HepG2 (cell line): Measurements from ENCODE around the gene AMIGO3. TPM values are rescaled to one million over a fixed set of nuclear protein-coding genes. Genes with fewer than 3 reads are reported as not detected.

Source experiments
- AKAP8 ChIP-seq: sonication (generic); formaldehyde crosslinking; IDR thresholded peaks from 2 replicates; pipeline ENCODE4 v1.5.1; 2020; ENCODE audit warnings: mild to moderate bottlenecking, missing genetic modification reagents
- ATF7 ChIP-seq, 2 experiments: fragments of 450-650 bp in 1 of 2; sonication (generic) in 1 of 2; formaldehyde crosslinking in 1 of 2; IDR thresholded peaks; 2 replicates each; pipeline versions ENCODE4 v1.4.0 to v1.6.1; 2016 to 2020; ENCODE audit warnings: antibody characterized with exemption in 1 of 2, mild to moderate bottlenecking in 1 of 2, missing genetic modification reagents in 1 of 2
- CBX5 ChIP-seq: sonication (generic); formaldehyde crosslinking; IDR thresholded peaks from 2 replicates; pipeline ENCODE4 v1.4.0; 2020; ENCODE audit warnings: missing genetic modification reagents, borderline replicate concordance
- EP300 ChIP-seq, 3 experiments: sonication (generic) in 1 of 3; formaldehyde crosslinking in 1 of 3; IDR thresholded peaks; 2 replicates each; pipeline versions ENCODE4 v1.5.1 to v1.6.1; 2011 to 2020; ENCODE audit warnings: low read depth in 2 of 3, low read length in 2 of 3, borderline replicate concordance in 1 of 3, improper control_type of control experiment in 1 of 3, mild to moderate bottlenecking in 1 of 3, missing genetic modification reagents in 1 of 3, moderate library complexity in 1 of 3
- IKZF1 ChIP-seq: fragments of 450-650 bp; IDR thresholded peaks from 2 replicates; pipeline ENCODE4 v1.7.1; 2016
- KDM5B ChIP-seq: sonication (generic); formaldehyde crosslinking; IDR thresholded peaks from 2 replicates; pipeline ENCODE4 v1.4.0; 2020; ENCODE audit warnings: missing genetic modification reagents, mild to moderate bottlenecking, borderline replicate concordance
- MXD4 ChIP-seq: IDR thresholded peaks from 2 replicates; pipeline ENCODE4 v1.6.1; 2016; ENCODE audit warnings: mild to moderate bottlenecking, missing biosample characterization, missing genetic modification reagents
- NFIC ChIP-seq: IDR thresholded peaks from 2 replicates; pipeline ENCODE4 v1.6.1; 2012; ENCODE audit warnings: mild to moderate bottlenecking, low read length, inconsistent platforms
- NR2F1 ChIP-seq, 2 experiments: fragments of 450-650 bp in 1 of 2; formaldehyde crosslinking in 1 of 2; IDR thresholded peaks; 2 replicates each; pipeline versions ENCODE4 v1.5.0 to v1.6.1; 2016 to 2020; ENCODE audit warnings: mild to moderate bottlenecking in 1 of 2, missing compliant biosample characterization in 1 of 2, missing genetic modification reagents in 1 of 2, moderate library complexity in 1 of 2
- ZFP36L2 ChIP-seq: sonication (generic); formaldehyde crosslinking; IDR thresholded peaks from 2 replicates; pipeline ENCODE4 v1.4.0; 2020; ENCODE audit warnings: missing genetic modification reagents
- ZFP90 ChIP-seq: sonication (generic); formaldehyde crosslinking; IDR thresholded peaks from 2 replicates; pipeline ENCODE4 v1.8.0; 2022; ENCODE audit warnings: missing genetic modification reagents, mild to moderate bottlenecking, inconsistent platforms, borderline replicate concordance
- ZIK1 ChIP-seq: sonication (generic); formaldehyde crosslinking; IDR thresholded peaks from 2 replicates; pipeline ENCODE4 v1.5.0; 2020; ENCODE audit warnings: mild to moderate bottlenecking, low read depth, missing genetic modification reagents, borderline replicate concordance
- ZNF660 ChIP-seq: sonication (generic); formaldehyde crosslinking; IDR thresholded peaks from 2 replicates; pipeline ENCODE4 v1.5.1; 2020; ENCODE audit warnings: mild to moderate bottlenecking, low read depth, missing genetic modification reagents, borderline replicate concordance
- polyA plus RNA-seq, 8 experiments: library from polyadenylated mRNA; depleted of rRNA in 3 of 8; stranded (reverse) in 7 of 8; unstranded in 1 of 8; fragments of >200 nt; fragmentation: Illumina TruSeq in 4 of 8; extraction: Trizol in 4 of 8; gene quantifications; 2 replicates each; pipeline versions ENCODE4 v1.2.1 to v1.2.3, GENCODE V29; 2011 to 2016; ENCODE audit warnings: low read depth in 4 of 8, missing spikeins in 1 of 8, mixed read lengths in 1 of 8; ENCODE audit not compliant: insufficient read depth in 1 of 8
- total RNA-seq, 5 experiments: library from RNA; depleted of rRNA; stranded (reverse); fragments of >200 nt; fragmentation: Illumina TruSeq; extraction: Trizol; gene quantifications; 2 replicates each; pipeline ENCODE4 v1.2.3, GENCODE V29; 2016; ENCODE audit warnings: low read depth in 1 of 5
- TF ChIP-seq, protein P1 (sequence below): sonication (generic); formaldehyde crosslinking; IDR thresholded peaks from 2 replicates; pipeline ENCODE4 v1.4.0; 2020; ENCODE audit warnings: mild to moderate bottlenecking, missing genetic modification reagents
- TF ChIP-seq, protein P2 (sequence below): sonication (generic); formaldehyde crosslinking; IDR thresholded peaks from 2 replicates; pipeline ENCODE4 v1.4.0; 2020; ENCODE audit warnings: missing genetic modification reagents, borderline replicate concordance
- TF ChIP-seq, protein P3 (sequence below): sonication (generic); formaldehyde crosslinking; IDR thresholded peaks from 2 replicates; pipeline ENCODE4 v1.9.0; 2021; ENCODE audit warnings: mild to moderate bottlenecking, missing genetic modification reagents
- TF ChIP-seq, protein P4 (sequence below): sonication (generic); formaldehyde crosslinking; conservative IDR thresholded peaks from 2 replicates; pipeline ENCODE4 v1.4.0; 2020; ENCODE audit warnings: missing genetic modification reagents

Gene AMIGO3
- total and polyA plus RNA-seq, 2 of the 13 experiments (the other 11 are each of a cell fraction or from before 2014, with no cell fraction given) = 0.35 TPM; not detected in 1

DNA sequence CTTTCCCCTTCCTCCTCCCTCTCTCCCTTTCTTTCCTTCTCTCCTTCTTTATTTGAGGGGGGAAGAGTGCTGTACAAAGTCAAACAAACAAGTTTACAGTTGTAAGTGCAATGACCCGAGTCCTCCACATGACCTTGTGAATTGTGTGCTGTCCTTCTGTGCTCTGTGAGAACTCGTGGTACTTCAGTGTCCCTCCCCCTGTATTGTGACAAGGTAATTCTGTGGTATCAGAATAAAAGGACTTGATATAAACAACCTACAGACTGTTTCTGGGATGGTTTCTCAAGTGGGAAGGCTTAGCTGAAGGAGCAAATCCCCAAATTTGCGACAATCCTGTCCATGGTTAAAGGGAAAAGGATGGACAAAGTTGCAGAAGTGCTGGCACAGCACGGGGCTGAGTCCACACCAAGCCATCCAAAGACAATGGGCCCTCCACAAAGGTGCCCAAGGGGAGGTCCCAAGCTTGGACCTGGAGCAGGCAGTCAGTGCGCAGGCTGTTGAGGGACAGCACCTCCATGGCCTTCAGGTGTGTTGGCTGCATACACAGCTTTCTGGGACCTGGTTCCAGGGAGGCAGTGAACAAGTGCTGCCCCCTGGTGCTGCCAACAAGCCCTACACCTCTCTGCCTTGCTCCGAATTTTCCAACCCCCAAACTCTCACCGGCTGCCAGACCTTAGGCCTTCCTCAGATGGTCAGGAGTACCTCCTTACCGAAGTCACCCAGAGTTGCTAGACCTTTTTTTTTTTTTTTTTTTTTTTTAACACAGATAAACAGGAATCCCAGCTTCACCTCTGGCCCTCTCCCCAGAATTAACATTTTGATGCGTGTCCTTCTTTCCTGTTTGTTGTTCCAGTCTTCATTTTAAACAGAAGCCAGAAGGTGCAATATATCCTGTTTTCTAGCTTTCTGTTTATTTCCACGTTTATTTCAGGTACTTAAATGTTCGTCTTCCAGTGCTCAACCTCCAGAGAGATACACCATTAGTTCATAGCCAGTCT lies 47.9 kb downstream of the AMIGO3 start (continued):
- TF ChIP-seq KDM5B (peak; percentile 78; the same call in 1 of the 2 replicates), IKZF1 (no peak), ATF7 (IDR thresholded peaks at IDR 0.05) (no peak), ATF7 (CRISPR knock-in tag; IDR thresholded peaks at IDR 0.05) (no peak), CBX5 (peak; percentile 49; the same call in 1 of the 2 replicates), NR2F1 (CRISPR knock-in tag; IDR thresholded peaks at IDR 0.05) (peak; percentile 31 to 46; a peak in 2 of 4 replicates), MXD4 (CRISPR knock-in tag) (no peak), EP300 (IDR thresholded peaks at IDR 0.05; ENCODE audit: low read depth in 2 of 2, low read length in 2 of 2) (peak in 1 of 2 experiments; percentile 75; a peak in 2 of 4 replicates), EP300 (CRISPR knock-in tag; IDR thresholded peaks at IDR 0.05; ENCODE audit: borderline replicate concordance) (no peak; the same call in 1 of the 2 replicates), NFIC (no peak), ZIK1 (CRISPR knock-in tag) (no peak), ZNF660 (no peak), ZFP90 (CRISPR knock-in tag) (0 out of 2 replicates have a peak, but pooled peaks have one; percentile 38), AKAP8 (CRISPR knock-in tag) (peak; percentile 22; the same call in 1 of the 2 replicates), ZFP36L2 (CRISPR knock-in tag) (no peak)
- TF ChIP-seq, protein P1, sequence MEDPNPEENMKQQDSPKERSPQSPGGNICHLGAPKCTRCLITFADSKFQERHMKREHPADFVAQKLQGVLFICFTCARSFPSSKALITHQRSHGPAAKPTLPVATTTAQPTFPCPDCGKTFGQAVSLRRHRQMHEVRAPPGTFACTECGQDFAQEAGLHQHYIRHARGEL (CRISPR knock-in tag) = no peak
- TF ChIP-seq, protein P2, sequence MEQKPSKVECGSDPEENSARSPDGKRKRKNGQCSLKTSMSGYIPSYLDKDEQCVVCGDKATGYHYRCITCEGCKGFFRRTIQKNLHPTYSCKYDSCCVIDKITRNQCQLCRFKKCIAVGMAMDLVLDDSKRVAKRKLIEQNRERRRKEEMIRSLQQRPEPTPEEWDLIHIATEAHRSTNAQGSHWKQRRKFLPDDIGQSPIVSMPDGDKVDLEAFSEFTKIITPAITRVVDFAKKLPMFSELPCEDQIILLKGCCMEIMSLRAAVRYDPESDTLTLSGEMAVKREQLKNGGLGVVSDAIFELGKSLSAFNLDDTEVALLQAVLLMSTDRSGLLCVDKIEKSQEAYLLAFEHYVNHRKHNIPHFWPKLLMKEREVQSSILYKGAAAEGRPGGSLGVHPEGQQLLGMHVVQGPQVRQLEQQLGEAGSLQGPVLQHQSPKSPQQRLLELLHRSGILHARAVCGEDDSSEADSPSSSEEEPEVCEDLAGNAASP = peak; percentile 87
- TF ChIP-seq, protein P3, sequence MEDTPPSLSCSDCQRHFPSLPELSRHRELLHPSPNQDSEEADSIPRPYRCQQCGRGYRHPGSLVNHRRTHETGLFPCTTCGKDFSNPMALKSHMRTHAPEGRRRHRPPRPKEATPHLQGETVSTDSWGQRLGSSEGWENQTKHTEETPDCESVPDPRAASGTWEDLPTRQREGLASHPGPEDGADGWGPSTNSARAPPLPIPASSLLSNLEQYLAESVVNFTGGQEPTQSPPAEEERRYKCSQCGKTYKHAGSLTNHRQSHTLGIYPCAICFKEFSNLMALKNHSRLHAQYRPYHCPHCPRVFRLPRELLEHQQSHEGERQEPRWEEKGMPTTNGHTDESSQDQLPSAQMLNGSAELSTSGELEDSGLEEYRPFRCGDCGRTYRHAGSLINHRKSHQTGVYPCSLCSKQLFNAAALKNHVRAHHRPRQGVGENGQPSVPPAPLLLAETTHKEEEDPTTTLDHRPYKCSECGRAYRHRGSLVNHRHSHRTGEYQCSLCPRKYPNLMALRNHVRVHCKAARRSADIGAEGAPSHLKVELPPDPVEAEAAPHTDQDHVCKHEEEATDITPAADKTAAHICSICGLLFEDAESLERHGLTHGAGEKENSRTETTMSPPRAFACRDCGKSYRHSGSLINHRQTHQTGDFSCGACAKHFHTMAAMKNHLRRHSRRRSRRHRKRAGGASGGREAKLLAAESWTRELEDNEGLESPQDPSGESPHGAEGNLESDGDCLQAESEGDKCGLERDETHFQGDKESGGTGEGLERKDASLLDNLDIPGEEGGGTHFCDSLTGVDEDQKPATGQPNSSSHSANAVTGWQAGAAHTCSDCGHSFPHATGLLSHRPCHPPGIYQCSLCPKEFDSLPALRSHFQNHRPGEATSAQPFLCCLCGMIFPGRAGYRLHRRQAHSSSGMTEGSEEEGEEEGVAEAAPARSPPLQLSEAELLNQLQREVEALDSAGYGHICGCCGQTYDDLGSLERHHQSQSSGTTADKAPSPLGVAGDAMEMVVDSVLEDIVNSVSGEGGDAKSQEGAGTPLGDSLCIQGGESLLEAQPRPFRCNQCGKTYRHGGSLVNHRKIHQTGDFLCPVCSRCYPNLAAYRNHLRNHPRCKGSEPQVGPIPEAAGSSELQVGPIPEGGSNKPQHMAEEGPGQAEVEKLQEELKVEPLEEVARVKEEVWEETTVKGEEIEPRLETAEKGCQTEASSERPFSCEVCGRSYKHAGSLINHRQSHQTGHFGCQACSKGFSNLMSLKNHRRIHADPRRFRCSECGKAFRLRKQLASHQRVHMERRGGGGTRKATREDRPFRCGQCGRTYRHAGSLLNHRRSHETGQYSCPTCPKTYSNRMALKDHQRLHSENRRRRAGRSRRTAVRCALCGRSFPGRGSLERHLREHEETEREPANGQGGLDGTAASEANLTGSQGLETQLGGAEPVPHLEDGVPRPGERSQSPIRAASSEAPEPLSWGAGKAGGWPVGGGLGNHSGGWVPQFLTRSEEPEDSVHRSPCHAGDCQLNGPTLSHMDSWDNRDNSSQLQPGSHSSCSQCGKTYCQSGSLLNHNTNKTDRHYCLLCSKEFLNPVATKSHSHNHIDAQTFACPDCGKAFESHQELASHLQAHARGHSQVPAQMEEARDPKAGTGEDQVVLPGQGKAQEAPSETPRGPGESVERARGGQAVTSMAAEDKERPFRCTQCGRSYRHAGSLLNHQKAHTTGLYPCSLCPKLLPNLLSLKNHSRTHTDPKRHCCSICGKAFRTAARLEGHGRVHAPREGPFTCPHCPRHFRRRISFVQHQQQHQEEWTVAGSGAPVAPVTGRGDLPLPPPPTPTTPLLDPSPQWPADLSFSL = peak; percentile 66; the same call in 1 of the 2 replicates
- TF ChIP-seq, protein P4, sequence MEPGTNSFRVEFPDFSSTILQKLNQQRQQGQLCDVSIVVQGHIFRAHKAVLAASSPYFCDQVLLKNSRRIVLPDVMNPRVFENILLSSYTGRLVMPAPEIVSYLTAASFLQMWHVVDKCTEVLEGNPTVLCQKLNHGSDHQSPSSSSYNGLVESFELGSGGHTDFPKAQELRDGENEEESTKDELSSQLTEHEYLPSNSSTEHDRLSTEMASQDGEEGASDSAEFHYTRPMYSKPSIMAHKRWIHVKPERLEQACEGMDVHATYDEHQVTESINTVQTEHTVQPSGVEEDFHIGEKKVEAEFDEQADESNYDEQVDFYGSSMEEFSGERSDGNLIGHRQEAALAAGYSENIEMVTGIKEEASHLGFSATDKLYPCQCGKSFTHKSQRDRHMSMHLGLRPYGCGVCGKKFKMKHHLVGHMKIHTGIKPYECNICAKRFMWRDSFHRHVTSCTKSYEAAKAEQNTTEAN (CRISPR knock-in tag) = 0 out of 2 replicates have a peak, but pooled peaks have one; percentile 30
